ENCODE measurements around the gene ISCA2.

GRCh38 chr14:74521756-74522155 is 28.2 kb downstream of the ISCA2 start:
- TF ChIP-seq CTCF (optimal IDR thresholded peaks at IDR 0.05 in 1 of 3, IDR thresholded peaks at IDR 0.05 in 1 of 3, conservative IDR thresholded peaks at IDR 0.05 in 1 of 3; ENCODE audit: extremely low read depth in 1 of 3, insufficient read depth in 2 of 3, low read length in 3 of 3), result no peak
- TF ChIP-seq EZH2 (IDR thresholded peaks at IDR 0.05; ENCODE audit: low read length), result no peak

Data from keratinocyte (primary cell).